Upper lobe of right lung (tissue), 1 donor: Measurements from ENCODE around the gene LRMDA. TPM values are rescaled to one million over a fixed set of nuclear protein-coding genes. Genes with fewer than 3 reads are reported as not detected.

Experiments
- ATAC-seq: fragments of 200-7000 bp; cut with Tn5 transposase; one replicate; pipeline ENCODE4 v1.9.1; 2020; ENCODE audit warnings: mild to moderate bottlenecking, moderate library complexity
- DNase-seq: peaks from one replicate; pipeline ENCODE4 v3.0.0-alpha.2; 2020
- H3K27ac ChIP-seq: fragments of 200-600 bp; one replicate; pipeline ENCODE4 v1.8.0; 2022
- H3K27me3 ChIP-seq: fragments of 200-600 bp; one replicate; pipeline ENCODE4 v1.8.0; 2022; ENCODE audit warnings: mild to moderate bottlenecking
- H3K36me3 ChIP-seq: fragments of 200-600 bp; one replicate; pipeline ENCODE4 v1.8.0; 2022
- H3K4me1 ChIP-seq: fragments of 200-600 bp; one replicate; pipeline ENCODE4 v1.8.0; 2022
- H3K4me3 ChIP-seq: fragments of 200-600 bp; one replicate; pipeline ENCODE4 v1.8.0; 2022; ENCODE audit warnings: mild to moderate bottlenecking
- H3K9me3 ChIP-seq: fragments of 200-600 bp; one replicate; pipeline ENCODE4 v1.8.0; 2022
- CTCF ChIP-seq: fragments of 200-600 bp; IDR thresholded peaks from one replicate; pipeline ENCODE4 v1.8.0; 2022; ENCODE audit warnings: antibody characterized with exemption
- intact Hi-C: fragments of 100-400 bp; cut with DNase I; formaldehyde crosslinking; loops from one replicate; pipeline ENCODE4 v1.11.0; 2022
- total RNA-seq: library from RNA; stranded (reverse); fragmentation: NEBNext Ultra II Directional; extraction: Animal tissue kit (Norgen Biotek cat#: 25700); gene quantifications from one replicate; pipeline ENCODE4 v1.2.1, GENCODE V29; 2021
- donor health status: DM: no; HTN: yes; CAD: no; lungs with severe emphysema.

Gene LRMDA
- total RNA-seq, 1 donor from 2014 or later: 20.0 TPM

- no peak overlapping the region for H3K4me3 ChIP-seq
- TF ChIP-seq CTCF: no peak
- ATAC-seq (no peak), DNase-seq (no peak)
- intact Hi-C loops: no loop called here
- H3K27ac ChIP-seq: no peak overlapping the region
- H3K9me3 ChIP-seq: peaks cover 14% of the 10 kb centered on the region
- no peaks in the 10 kb centered on the region for H3K36me3 ChIP-seq
- no peaks in the 10 kb centered on the region for H3K27me3 ChIP-seq
- no peaks in the 10 kb centered on the region for H3K4me1 ChIP-seq
Measured at GRCh38 chr10:76488602-76489001, 1057.2 kb downstream of the LRMDA start.

- ATAC-seq (peak; percentile 39), DNase-seq (no peak)
- Histone ChIP-seq H3K4me3 (no peak overlapping the region), H3K9me3 (peaks cover 17% of the 10 kb centered on the region), H3K4me1 (no peaks in the 10 kb centered on the region), H3K27me3 (no peaks in the 10 kb centered on the region), H3K27ac (no peak overlapping the region), H3K36me3 (no peaks in the 10 kb centered on the region)
- intact Hi-C loops: no loop called here
- no peak for TF ChIP-seq CTCF
Measured at GRCh38 chr10:76491216-76491615, 1059.8 kb downstream of the LRMDA start.

- Histone ChIP-seq H3K9me3 (peaks cover 17% of the 10 kb centered on the region), H3K27me3 (no peaks in the 10 kb centered on the region), H3K4me1 (no peaks in the 10 kb centered on the region), H3K36me3 (no peaks in the 10 kb centered on the region), H3K27ac (no peak overlapping the region), H3K4me3 (no peak overlapping the region)
- DNase-seq (no peak), ATAC-seq (no peak)
- intact Hi-C loops: no loop called here
- no peak for TF ChIP-seq CTCF
Measured at GRCh38 chr10:76492026-76492425, 1060.6 kb downstream of the LRMDA start.

- H3K27me3 ChIP-seq: no peaks in the 10 kb centered on the region
- no peak for TF ChIP-seq CTCF
- DNase-seq: no peak
- intact Hi-C loops: no loop called here
- H3K4me1 ChIP-seq: no peaks in the 10 kb centered on the region
- no peak for ATAC-seq
- H3K9me3 ChIP-seq: peaks cover 17% of the 10 kb centered on the region
- no peaks in the 10 kb centered on the region for H3K36me3 ChIP-seq
- H3K4me3 ChIP-seq: no peak overlapping the region
- no peak overlapping the region for H3K27ac ChIP-seq
Measured at GRCh38 chr10:76492678-76493472, 1061.5 kb downstream of the LRMDA start.

- Histone ChIP-seq H3K36me3 (no peaks in the 10 kb centered on the region), H3K4me3 (no peak overlapping the region), H3K27me3 (no peaks in the 10 kb centered on the region), H3K9me3 (peaks cover 15% of the 10 kb centered on the region), H3K27ac (no peak overlapping the region), H3K4me1 (no peaks in the 10 kb centered on the region)
- ATAC-seq (no peak), DNase-seq (no peak)
- TF ChIP-seq CTCF: no peak
- intact Hi-C loops: no loop called here
Measured at GRCh38 chr10:76497666-76498065, 1066.2 kb downstream of the LRMDA start.
